Activated naive CD8-positive, alpha-beta T cell treated with anti-CD3 and anti-CD28 coated beads, Interleukin-2, amount 50 U/mL, for 24 hours (primary cell): ENCODE data around the gene ZNF511.

Experiments used
- ATAC-seq: fragments of 150-1000 bp; cut with Tn5 transposase; one replicate; pipeline ENCODE4 v1.10.0; 2021
- DNase-seq: peaks from one replicate; pipeline ENCODE4 v3.0.0; 2021
- H3K27ac Mint-ChIP-seq: one replicate; pipeline ENCODE4 v1.8.0; 2021; ENCODE audit warnings: mild to moderate bottlenecking, mixed read lengths
- H3K27me3 Mint-ChIP-seq: one replicate; pipeline ENCODE4 v1.8.0; 2021; ENCODE audit warnings: mixed read lengths
- H3K36me3 Mint-ChIP-seq: one replicate; pipeline ENCODE4 v1.8.0; 2021; ENCODE audit warnings: low read depth, mixed read lengths
- H3K4me1 Mint-ChIP-seq: one replicate; pipeline ENCODE4 v1.8.0; 2021; ENCODE audit warnings: mixed read lengths
- H3K4me3 Mint-ChIP-seq: one replicate; pipeline ENCODE4 v1.8.0; 2021; ENCODE audit warnings: mild to moderate bottlenecking, moderate library complexity, mixed read lengths
- H3K9me3 Mint-ChIP-seq: one replicate; pipeline ENCODE4 v1.8.0; 2021; ENCODE audit warnings: mixed read lengths

ZNF511 gene

GRCh38 chr10:133279326-133280226 lies 29.1 kb upstream of the ZNF511 start:
- ATAC-seq (no peak), DNase-seq (no peak)
- Mint-ChIP-seq H3K27ac (no peak overlapping the region), H3K4me3 (no peak overlapping the region), H3K27me3 (no peaks in the 10 kb centered on the region), H3K9me3 (no peaks in the 10 kb centered on the region), H3K4me1 (peaks cover 32% of the 10 kb centered on the region), H3K36me3 (peaks cover 12% of the 10 kb centered on the region)

- no peak for ATAC-seq
- peaks cover 27% of the 10 kb centered on the region for H3K4me1 Mint-ChIP-seq
- no peak overlapping the region for H3K4me3 Mint-ChIP-seq
Measured at GRCh38 chr10:133280391-133281059, 28.2 kb upstream of the ZNF511 start.

GRCh38 chr10:133281084-133281483 lies 27.6 kb upstream of the ZNF511 start:
- Mint-ChIP-seq H3K9me3 (no peaks in the 10 kb centered on the region), H3K27me3 (no peaks in the 10 kb centered on the region), H3K4me3 (no peak overlapping the region), H3K36me3 (peaks cover 22% of the 10 kb centered on the region), H3K27ac (no peak overlapping the region), H3K4me1 (peaks cover 22% of the 10 kb centered on the region)
- ATAC-seq: no peak
- no peak for DNase-seq

More at GRCh38 chr10:133280391-133281059, 28.2 kb upstream of the ZNF511 start:
- Mint-ChIP-seq H3K9me3 (no peaks in the 10 kb centered on the region), H3K27me3 (no peaks in the 10 kb centered on the region), H3K36me3 (peaks cover 17% of the 10 kb centered on the region), H3K27ac (no peak overlapping the region)
- DNase-seq: no peak

- H3K27ac Mint-ChIP-seq: no peak overlapping the region
- ATAC-seq (no peak), DNase-seq (no peak)
- H3K36me3 Mint-ChIP-seq: peaks cover 25% of the 10 kb centered on the region
- no peaks in the 10 kb centered on the region for H3K9me3 Mint-ChIP-seq
- peaks cover 22% of the 10 kb centered on the region for H3K4me1 Mint-ChIP-seq
- H3K27me3 Mint-ChIP-seq: no peaks in the 10 kb centered on the region
- H3K4me3 Mint-ChIP-seq: no peak overlapping the region
Measured at GRCh38 chr10:133281628-133282372, 26.9 kb upstream of the ZNF511 start.

GRCh38 chr10:133282846-133283390 lies 25.8 kb upstream of the ZNF511 start:
- H3K4me1 Mint-ChIP-seq: peaks cover 17% of the 10 kb centered on the region
- H3K27me3 Mint-ChIP-seq: no peaks in the 10 kb centered on the region
- no peak for ATAC-seq
- H3K36me3 Mint-ChIP-seq: peaks cover 29% of the 10 kb centered on the region
- H3K27ac Mint-ChIP-seq: no peak overlapping the region
- H3K4me3 Mint-ChIP-seq: no peak overlapping the region
- DNase-seq: no peak
- H3K9me3 Mint-ChIP-seq: no peaks in the 10 kb centered on the region

GRCh38 chr10:133283931-133284330 lies 24.8 kb upstream of the ZNF511 start:
- no peaks in the 10 kb centered on the region for H3K9me3 Mint-ChIP-seq
- no peaks in the 10 kb centered on the region for H3K27me3 Mint-ChIP-seq
- peaks cover 34% of the 10 kb centered on the region for H3K36me3 Mint-ChIP-seq
- DNase-seq (no peak), ATAC-seq (no peak)
- no peak overlapping the region for H3K27ac Mint-ChIP-seq
- no peak overlapping the region for H3K4me3 Mint-ChIP-seq
- H3K4me1 Mint-ChIP-seq: peaks cover 7% of the 10 kb centered on the region

GRCh38 chr10:133285217-133285616 lies 23.5 kb upstream of the ZNF511 start:
- no peaks in the 10 kb centered on the region for H3K9me3 Mint-ChIP-seq
- H3K27ac Mint-ChIP-seq: no peak overlapping the region
- no peaks in the 10 kb centered on the region for H3K4me1 Mint-ChIP-seq
- no peak for DNase-seq
- no peak for ATAC-seq
- no peak overlapping the region for H3K4me3 Mint-ChIP-seq
- H3K27me3 Mint-ChIP-seq: no peaks in the 10 kb centered on the region
- peaks cover 36% of the 10 kb centered on the region for H3K36me3 Mint-ChIP-seq

GRCh38 chr10:133286366-133286765 lies 22.3 kb upstream of the ZNF511 start:
- DNase-seq (no peak), ATAC-seq (no peak)
- no peaks in the 10 kb centered on the region for H3K4me1 Mint-ChIP-seq
- H3K36me3 Mint-ChIP-seq: peaks cover 42% of the 10 kb centered on the region
- no peak overlapping the region for H3K4me3 Mint-ChIP-seq
- H3K9me3 Mint-ChIP-seq: no peaks in the 10 kb centered on the region
- H3K27ac Mint-ChIP-seq: no peak overlapping the region
- H3K27me3 Mint-ChIP-seq: no peaks in the 10 kb centered on the region

- H3K9me3 Mint-ChIP-seq: no peaks in the 10 kb centered on the region
- no peak for ATAC-seq
- peaks cover 37% of the 10 kb centered on the region for H3K36me3 Mint-ChIP-seq
- no peak overlapping the region for H3K4me3 Mint-ChIP-seq
- DNase-seq: no peak
- no peak overlapping the region for H3K27ac Mint-ChIP-seq
- peaks cover under 1% of the 10 kb centered on the region for H3K4me1 Mint-ChIP-seq
- H3K27me3 Mint-ChIP-seq: no peaks in the 10 kb centered on the region
Measured at GRCh38 chr10:133287832-133288500, 20.7 kb upstream of the ZNF511 start.

- peaks cover 15% of the 10 kb centered on the region for H3K4me1 Mint-ChIP-seq
- H3K9me3 Mint-ChIP-seq: no peaks in the 10 kb centered on the region
- ATAC-seq: no peak
- H3K36me3 Mint-ChIP-seq: peaks cover 44% of the 10 kb centered on the region
- no peak overlapping the region for H3K4me3 Mint-ChIP-seq
- DNase-seq: no peak
- H3K27me3 Mint-ChIP-seq: no peaks in the 10 kb centered on the region
- no peak overlapping the region for H3K27ac Mint-ChIP-seq
Measured at GRCh38 chr10:133289761-133290160, 19.0 kb upstream of the ZNF511 start.

GRCh38 chr10:133292919-133293809 lies 15.6 kb upstream of the ZNF511 start:
- ATAC-seq (peak; percentile 94), DNase-seq (peak; percentile 40)
- Mint-ChIP-seq H3K36me3 (peaks cover 42% of the 10 kb centered on the region), H3K9me3 (no peaks in the 10 kb centered on the region), H3K4me3 (no peak overlapping the region), H3K27me3 (no peaks in the 10 kb centered on the region), H3K27ac (no peak overlapping the region), H3K4me1 (peaks cover 15% of the 10 kb centered on the region)

- ATAC-seq (peak; percentile 14), DNase-seq (no peak)
- Mint-ChIP-seq H3K4me3 (no peak overlapping the region), H3K4me1 (peaks cover 15% of the 10 kb centered on the region), H3K27ac (no peak overlapping the region), H3K36me3 (peaks cover 43% of the 10 kb centered on the region), H3K27me3 (no peaks in the 10 kb centered on the region), H3K9me3 (no peaks in the 10 kb centered on the region)
Measured at GRCh38 chr10:133293810-133294119, 14.9 kb upstream of the ZNF511 start.

- H3K4me3 Mint-ChIP-seq: no peak overlapping the region
- no peaks in the 10 kb centered on the region for H3K27me3 Mint-ChIP-seq
- peaks cover 15% of the 10 kb centered on the region for H3K4me1 Mint-ChIP-seq
- H3K9me3 Mint-ChIP-seq: no peaks in the 10 kb centered on the region
- ATAC-seq (no peak), DNase-seq (no peak)
- no peak overlapping the region for H3K27ac Mint-ChIP-seq
- peaks cover 44% of the 10 kb centered on the region for H3K36me3 Mint-ChIP-seq
Measured at GRCh38 chr10:133294189-133294588, 14.5 kb upstream of the ZNF511 start.
